Fibroblast of skin of left biceps (primary cell): ENCODE measurements around the gene WDFY2.
"Not testable (repeated sequence)": the region's sequence is repeated elsewhere in the genome, so short reads cannot be mapped to it uniquely, and the experiment has no call there.

Experiments
- DNase-seq, 2 experiments: peaks; one replicate each; pipeline ENCODE4 v3.0.0-alpha.2; 2013; ENCODE audit warnings: low read depth in 2 of 2

The WDFY2 gene

DNA sequence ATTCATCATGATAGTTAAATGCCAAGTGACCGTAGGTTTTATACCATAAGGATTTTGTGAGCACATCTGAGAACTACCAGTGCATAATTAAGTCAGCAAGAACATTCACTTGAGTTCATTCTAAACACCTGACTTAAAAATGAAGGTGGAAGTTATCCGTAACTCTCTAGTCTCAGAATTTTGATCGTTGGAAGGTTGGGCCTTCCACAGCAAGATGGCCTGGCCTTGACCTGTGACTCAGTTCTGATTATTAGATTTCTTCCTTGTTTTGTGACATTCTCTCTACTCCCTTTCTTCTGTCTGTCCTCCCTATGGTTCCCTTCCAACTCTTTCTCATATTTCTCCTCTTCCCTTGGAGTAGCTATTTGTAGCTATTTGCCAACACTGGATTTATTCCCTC, 20.0 kb upstream of the WDFY2 start:
- DNase-seq: no peak

GRCh38 chr13:51564671-51565070, 19.6 kb upstream of the WDFY2 start:
- no peak for DNase-seq

GRCh38 chr13:51569001-51569400, 15.3 kb upstream of the WDFY2 start:
- not testable (repeated sequence) for DNase-seq

DNA sequence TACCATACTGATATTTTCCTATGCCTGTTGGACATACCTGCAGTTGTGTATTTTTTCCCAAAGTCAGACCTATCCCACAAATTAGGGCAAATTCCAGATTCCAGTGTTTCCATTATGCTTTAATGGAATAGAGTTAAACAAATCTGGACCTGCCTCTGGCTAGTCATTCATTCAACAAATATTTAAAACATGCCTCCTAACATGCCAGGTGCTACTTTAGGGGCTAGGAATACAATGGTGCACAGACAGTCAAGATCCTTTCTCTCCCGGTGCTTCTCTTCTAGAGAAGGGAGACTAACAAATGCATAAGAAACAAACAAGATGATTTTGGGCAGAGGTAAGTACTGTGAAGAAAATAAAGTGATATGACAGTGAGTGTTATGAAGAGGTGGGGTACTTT, 7.5 kb upstream of the WDFY2 start:
- DNase-seq: no peak

- DNase-seq: no peak
These were observed 6.6 kb upstream of the WDFY2 start for GRCh38 chr13:51577690-51578089.

- no peak for DNase-seq
These were observed 4.6 kb upstream of the WDFY2 start for GRCh38 chr13:51579676-51580075.

DNA sequence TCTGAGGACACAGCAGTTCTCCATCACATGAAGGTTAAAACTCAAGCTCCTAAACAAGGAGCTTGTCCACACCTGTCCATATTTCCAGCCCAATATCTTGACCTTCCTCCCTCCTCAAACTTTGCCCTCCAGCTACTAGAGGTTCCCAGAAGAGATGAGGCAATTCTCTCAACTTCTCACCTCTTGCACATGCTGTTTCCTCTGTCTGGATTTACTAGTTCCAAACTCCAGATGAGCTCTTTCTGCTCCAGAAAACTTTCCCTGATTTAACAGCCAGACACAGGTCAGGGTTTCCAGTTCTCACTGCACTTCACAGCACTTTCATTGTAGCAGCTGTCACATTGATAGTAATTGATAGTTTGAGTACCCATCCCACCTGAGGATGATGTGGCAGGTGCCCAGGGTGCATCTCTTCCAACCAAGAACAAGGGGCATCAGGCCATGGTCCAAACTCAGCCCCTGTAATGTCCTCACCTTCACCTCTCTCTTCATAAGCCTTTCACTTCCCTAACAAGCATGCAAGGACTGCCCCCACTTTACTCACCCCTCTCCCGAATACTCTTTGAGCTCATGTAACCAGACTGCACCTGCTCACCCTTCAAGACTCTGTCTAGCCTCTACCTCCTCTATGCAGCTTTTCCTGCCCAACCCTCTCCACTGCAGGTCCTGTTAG, 3.0 kb upstream of the WDFY2 start:
- DNase-seq: no peak

DNA sequence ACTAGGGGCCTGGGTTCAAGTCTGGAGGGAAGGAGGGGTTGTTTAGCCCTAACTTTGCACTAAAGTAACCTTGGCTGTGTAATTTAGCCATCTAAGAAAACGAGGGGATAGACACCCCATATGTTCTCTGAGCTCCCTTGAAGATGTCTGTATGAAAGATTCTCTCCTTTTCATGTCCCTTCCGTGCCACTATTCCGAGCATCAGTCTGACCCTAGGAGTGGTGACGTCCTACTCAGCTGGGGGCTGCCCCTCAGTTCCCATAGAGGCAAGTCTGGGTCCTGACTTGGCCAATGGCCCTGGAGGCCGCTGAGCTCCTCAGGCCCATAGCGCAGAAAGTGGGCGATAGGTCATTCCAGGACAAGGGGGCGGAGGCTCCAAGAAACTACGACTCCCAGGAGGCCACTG, 790 bp upstream of the WDFY2 start:
- DNase-seq: no peak

DNA sequence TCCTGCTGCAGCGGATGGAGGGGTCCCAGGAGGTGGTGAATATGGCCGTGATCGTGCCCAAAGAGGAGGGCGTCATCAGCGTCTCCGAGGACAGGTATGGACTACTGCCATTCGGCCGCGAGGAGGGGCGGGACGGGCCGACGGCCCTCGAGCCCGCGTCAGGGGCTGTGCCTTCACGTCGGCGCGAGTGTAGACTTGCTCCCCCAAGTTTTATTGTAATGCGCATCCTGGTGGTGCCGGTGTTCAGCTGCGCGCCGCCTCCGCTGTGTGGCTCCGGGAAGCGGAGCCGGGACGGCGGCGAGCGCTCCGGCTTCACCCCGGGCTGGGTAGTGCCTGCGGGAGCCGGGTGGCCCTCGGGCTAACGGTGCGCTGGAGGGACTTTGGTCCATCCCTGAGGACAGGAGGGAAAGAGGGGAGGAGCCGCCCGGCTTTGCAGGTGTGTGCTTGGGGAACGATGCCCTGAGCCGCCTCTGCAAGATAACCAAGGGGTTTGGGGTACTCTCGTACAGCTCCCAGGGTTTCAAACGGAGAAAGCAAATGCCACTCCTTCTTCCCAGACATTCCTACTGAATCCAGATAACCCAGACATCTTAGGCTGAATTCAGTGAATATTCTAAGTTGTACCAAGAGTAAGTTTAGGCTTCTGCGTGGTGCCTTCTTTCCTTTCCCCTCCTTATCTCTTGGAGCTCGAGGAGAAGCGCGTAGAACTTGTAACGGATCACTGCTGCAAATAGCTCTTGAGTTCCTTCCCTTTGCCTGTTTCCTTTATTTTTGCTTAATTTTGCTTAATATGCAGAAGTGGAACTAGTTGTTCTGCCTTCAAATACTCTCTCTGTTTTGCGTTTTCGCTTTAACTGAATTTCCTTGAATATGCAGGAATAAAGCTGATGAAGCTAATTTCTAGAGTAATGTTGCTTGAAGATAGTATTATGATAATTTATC, 740 bp downstream of the WDFY2 start:
- DNase-seq: no peak

DNA sequence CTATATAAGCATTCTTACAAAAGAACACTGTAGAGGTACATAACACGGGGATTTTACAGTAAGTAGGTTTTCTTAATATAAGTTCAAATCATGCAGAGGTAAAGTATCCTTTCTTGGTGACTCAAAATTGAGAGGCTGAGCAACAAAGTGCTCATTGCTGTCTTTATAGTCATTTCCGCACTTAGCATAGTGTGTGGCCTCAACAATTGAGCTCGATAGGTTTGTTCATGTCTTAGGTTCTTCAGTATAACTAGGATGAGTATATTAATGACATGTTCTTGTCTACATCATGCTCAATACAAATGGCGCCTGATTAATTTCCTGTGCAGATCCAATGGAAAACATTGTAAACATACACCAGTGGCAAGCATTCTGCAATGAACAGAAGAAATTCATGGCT, 1.4 kb downstream of the WDFY2 start:
- peak in 1 of 2 experiments; percentile 8 for DNase-seq

GRCh38 chr13:51587372-51587771, 3.1 kb downstream of the WDFY2 start:
- DNase-seq: no peak

GRCh38 chr13:51588406-51588949, 4.2 kb downstream of the WDFY2 start:
- no peak for DNase-seq

GRCh38 chr13:51589793-51590192, 5.5 kb downstream of the WDFY2 start:
- no peak for DNase-seq

DNA sequence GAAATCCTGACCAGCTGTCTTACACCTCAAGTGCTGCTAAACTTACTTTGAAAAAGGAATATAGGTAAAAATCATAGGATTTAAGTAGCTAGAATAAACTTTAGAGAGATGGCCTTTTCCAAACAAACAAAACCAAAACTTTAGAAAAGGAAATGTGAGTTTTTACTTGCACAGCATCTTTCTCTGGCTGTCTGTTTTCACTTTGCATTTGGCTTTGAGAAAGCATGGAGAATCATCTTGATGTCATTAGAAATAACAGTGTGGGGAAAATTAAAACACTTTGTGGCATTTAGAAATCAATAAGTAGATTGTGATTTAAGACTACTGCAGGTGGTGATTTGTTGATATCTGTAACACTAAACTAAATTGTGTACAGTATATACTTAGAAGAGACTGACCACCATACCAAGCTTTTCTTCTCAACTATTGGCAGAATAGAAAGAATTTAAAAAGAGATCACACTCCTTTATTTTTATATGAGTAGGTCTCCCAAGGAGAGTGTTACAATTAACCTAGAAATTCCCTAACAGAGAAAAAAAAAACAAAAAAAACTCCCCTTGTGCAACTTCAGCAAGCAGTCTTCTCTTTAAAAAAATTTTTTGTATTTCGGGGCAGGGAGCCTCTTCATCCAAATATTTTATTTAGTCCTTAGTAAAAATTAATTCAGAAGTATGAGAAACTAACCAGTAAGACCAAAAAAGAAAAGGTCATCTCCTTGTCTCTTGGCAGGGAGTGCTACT, 6.1 kb downstream of the WDFY2 start:
- no peak for DNase-seq

DNA sequence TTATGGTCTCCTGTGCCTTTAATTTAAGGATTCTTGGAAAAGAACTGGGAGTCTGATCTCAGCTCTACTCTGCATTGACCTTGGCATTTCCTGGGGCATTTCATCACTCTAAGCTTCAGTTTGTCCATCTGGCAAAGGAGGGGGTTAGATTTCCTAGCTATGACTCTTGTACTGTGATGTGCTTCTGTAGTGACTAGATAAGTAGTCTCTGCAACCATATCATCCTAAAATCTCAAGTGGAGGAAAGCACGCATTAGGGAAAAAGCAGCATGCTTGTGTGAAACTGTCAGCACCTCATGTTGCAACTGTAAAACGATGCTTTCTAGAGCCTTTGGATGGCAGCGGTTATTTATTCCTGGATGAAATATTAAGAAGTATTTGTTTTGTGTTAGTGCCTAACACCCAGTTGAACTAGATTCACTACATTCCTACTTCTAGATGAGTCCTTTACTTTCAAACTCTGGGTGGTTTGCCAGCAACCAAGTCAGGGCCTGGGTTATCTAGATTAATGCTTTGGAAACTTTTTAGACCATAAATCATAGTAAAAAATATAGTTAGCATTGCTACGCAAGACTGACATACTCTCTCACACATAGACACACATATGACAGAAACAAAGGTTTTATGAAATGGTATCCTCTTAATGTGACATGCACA, 6.8 kb downstream of the WDFY2 start:
- peak; percentile 95 to 96 for DNase-seq

DNA sequence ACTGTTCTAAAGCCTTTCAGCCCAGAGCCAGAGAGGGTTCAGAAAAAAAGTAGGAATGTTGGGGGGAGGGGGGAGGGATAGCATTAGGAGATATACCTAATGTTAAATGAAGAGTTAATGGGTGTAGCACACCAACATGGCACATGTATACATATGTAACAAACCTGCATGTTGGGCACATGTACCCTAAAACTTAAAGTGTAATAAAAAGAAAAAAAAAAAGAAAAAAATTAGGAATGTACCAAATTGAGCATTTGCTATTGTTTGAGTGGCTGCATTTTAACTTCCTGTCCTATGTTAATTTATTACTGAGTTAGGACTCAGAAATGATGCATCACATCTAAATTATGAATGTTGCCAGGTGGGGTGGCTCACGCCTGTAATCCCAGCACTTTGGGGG, 7.7 kb downstream of the WDFY2 start:
- DNase-seq: not testable (repeated sequence)

GRCh38 chr13:51594432-51594831, 10.2 kb downstream of the WDFY2 start:
- no peak for DNase-seq

DNA sequence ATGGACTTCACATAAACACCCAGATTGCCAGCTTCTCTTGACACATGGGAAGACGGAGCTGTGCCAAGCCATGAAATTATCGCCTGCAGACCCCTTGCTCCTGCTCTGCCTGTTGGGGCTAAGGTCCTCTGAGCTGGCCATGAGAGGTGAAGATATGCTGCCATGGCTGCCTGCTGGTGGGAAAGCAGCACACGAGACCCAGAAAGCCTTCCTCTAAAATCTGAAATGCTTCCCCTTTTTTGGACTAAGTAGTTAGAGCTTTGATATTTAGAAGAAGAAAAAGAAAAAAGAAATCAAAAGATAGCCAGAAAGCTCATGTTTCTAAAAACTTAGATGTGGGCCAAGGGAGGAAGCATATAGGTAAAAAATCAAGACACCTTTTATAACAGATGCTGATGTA, 11.2 kb downstream of the WDFY2 start:
- DNase-seq: no peak

- DNase-seq: no peak
These were observed 12.3 kb downstream of the WDFY2 start for GRCh38 chr13:51596541-51596940.

DNA sequence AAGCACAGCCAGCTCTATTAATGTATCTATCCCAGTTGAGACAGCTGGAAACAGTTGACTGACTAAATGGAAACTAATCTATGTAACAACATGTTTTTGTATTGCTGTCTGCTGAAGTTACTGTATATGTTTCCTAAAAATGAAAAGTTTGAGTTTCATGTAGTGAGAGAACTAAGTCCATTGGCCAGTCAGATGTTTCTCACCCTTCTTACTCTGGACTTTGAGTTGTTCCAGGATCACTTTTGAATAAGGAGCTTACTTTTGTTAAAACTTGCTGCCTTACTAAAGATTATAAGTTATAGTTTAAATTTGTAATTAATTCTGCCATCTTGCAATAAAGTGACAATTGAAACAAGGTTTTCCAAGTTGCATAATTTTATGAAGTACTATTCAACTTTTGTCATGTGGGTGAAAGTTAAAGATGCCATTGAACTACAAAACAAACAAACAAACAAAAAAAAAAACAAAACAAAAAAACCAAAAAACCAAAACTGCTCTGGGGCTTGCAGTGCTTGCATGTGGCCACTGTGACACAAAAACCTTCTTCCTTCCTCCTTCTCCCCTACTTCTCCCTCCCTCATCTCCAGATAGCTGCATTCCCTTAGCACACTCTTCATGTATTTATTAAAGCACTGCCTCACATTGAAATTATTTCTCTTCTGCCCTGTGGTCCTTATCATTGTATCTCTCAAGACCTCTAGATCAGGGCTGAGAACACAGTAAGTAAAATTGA, 15.3 kb downstream of the WDFY2 start:
- no peak for DNase-seq

GRCh38 chr13:51600703-51601102, 16.4 kb downstream of the WDFY2 start:
- no peak for DNase-seq
